Endothelial cell of umbilical vein (primary cell): ENCODE measurements around the gene SLC6A9. TPM values are rescaled to one million over a fixed set of nuclear protein-coding genes. Genes with fewer than 3 reads are reported as not detected.

Experiments used
- BruUV-seq: library from RNA; stranded (reverse); fragments of 400-500 nt; replicated peaks from 2 replicates; lab custom pipeline; 2021; lab: Mats Ljungman, UMichigan
- CTCF ChIA-PET: fragments of 300-600, 350-600 bp; sonication (Branson Sonifier 250); formaldehyde crosslinking; loops from one replicate; lab custom pipeline; 2021; ENCODE audit warnings: antibody characterized with exemption, inconsistent platforms; lab: Charles Lee
- POLR2A ChIA-PET: fragments of 300-600, 350-600 bp; sonication (Branson Sonifier 250); formaldehyde crosslinking; loops from one replicate; lab custom pipeline; 2021; ENCODE audit warnings: antibody characterized with exemption, inconsistent platforms; lab: Charles Lee
- DNase-seq: peaks from one replicate; pipeline ENCODE4 v3.0.0-alpha.2; 2011; ENCODE audit warnings: low read depth, low spot score
- FAIRE-seq: peaks from 2 replicates; lab custom pipeline; 2011; peaks lifted over from hg19 to GRCh38; lab: Jason Lieb, UNC
- H2AFZ ChIP-seq: 2 replicates; pipeline ENCODE4 v1.6.0; 2012; ENCODE audit warnings: low read depth, low read length, control low read depth, inconsistent platforms
- H3K27ac ChIP-seq: 2 replicates; pipeline ENCODE4 v1.5.1; 2011; ENCODE audit warnings: low read depth, mild to moderate bottlenecking, control low read depth, low read length, moderate library complexity; ENCODE audit not compliant: insufficient read depth
- H3K27me3 ChIP-seq, 2 experiments: 2 replicates each; pipeline versions ENCODE4 v1.6.0 to v1.6.1; 2011; ENCODE audit warnings: low read length in 2 of 2, mixed read lengths in 1 of 2; ENCODE audit not compliant: control insufficient read depth in 2 of 2, insufficient read depth in 2 of 2
- H3K36me3 ChIP-seq, 2 experiments: 2 replicates in 1 of 2; 3 replicates in 1 of 2; pipeline ENCODE4 v1.5.1; 2011; ENCODE audit warnings: low read length in 2 of 2, mild to moderate bottlenecking in 1 of 2, moderate library complexity in 1 of 2; ENCODE audit not compliant: control insufficient read depth in 2 of 2, insufficient read depth in 2 of 2; ENCODE audit errors: extremely low read depth in 1 of 2
- H3K4me1 ChIP-seq: 3 replicates; pipeline ENCODE4 v1.5.1; 2011; ENCODE audit warnings: mild to moderate bottlenecking, low read length; ENCODE audit not compliant: control insufficient read depth, insufficient read depth; ENCODE audit errors: extremely low read depth
- H3K4me2 ChIP-seq: 2 replicates; pipeline ENCODE4 v1.6.1; 2011; ENCODE audit warnings: low read length, control low read depth, mixed read lengths; ENCODE audit not compliant: insufficient read depth
- H3K4me3 ChIP-seq, 3 experiments: fragments of 200-600 bp in 1 of 3; sonication (generic), shearing (Covaris generic) in 1 of 3; replicated peaks in 1 of 3; 2 replicates each; pipeline ENCODE4 v1.5.1; 2011 to 2016; ENCODE audit warnings: control low read depth in 3 of 3, low read length in 3 of 3, mild to moderate bottlenecking in 2 of 3, inconsistent platforms in 1 of 3, low read depth in 1 of 3, moderate library complexity in 1 of 3; ENCODE audit not compliant: insufficient read depth in 1 of 3
- H3K79me2 ChIP-seq: 2 replicates; pipeline ENCODE4 v1.6.0; 2012; ENCODE audit warnings: low read length, inconsistent platforms; ENCODE audit not compliant: control insufficient read depth, insufficient read depth
- H3K9ac ChIP-seq: replicated peaks from 2 replicates; pipeline ENCODE3; 2011; ENCODE audit warnings: low read length, control low read depth; ENCODE audit not compliant: insufficient read depth; ENCODE audit errors: extremely low read depth
- H3K9me1 ChIP-seq: replicated peaks from 3 replicates; pipeline ENCODE4 v1.6.0; 2011; ENCODE audit warnings: mild to moderate bottlenecking, low read length; ENCODE audit not compliant: control insufficient read depth, insufficient read depth; ENCODE audit errors: extremely low read depth
- H3K9me3 ChIP-seq: replicated peaks from 2 replicates; pipeline ENCODE4 v1.5.1; 2012; ENCODE audit warnings: low read length, inconsistent platforms; ENCODE audit not compliant: control insufficient read depth, insufficient read depth
- H4K20me1 ChIP-seq: replicated peaks from 2 replicates; pipeline ENCODE3; 2011; ENCODE audit warnings: mild to moderate bottlenecking, low read length; ENCODE audit not compliant: control insufficient read depth, insufficient read depth; ENCODE audit errors: extremely low read depth
- EZH2 ChIP-seq: IDR thresholded peaks from 2 replicates; pipeline ENCODE4 v1.6.1; 2012; ENCODE audit warnings: borderline replicate concordance, low read depth, mild to moderate bottlenecking, moderate library complexity, low read length, inconsistent platforms; ENCODE audit not compliant: severe bottlenecking
- FOS ChIP-seq: IDR thresholded peaks from 2 replicates; pipeline ENCODE4 v1.6.1; 2011; ENCODE audit warnings: mild to moderate bottlenecking, low read length, moderate library complexity, borderline replicate concordance; ENCODE audit not compliant: insufficient read depth
- GATA2 ChIP-seq: IDR thresholded peaks from 2 replicates; pipeline ENCODE4 v1.7.0; 2011; ENCODE audit warnings: low read depth, mild to moderate bottlenecking, moderate library complexity, mixed read lengths, low read length; ENCODE audit not compliant: insufficient read length, insufficient read depth
- POLR2A ChIP-seq: IDR thresholded peaks from 2 replicates; pipeline ENCODE4 v1.6.1; 2012; ENCODE audit warnings: low read depth, mild to moderate bottlenecking, control low read depth, low read length
- POLR2AphosphoS5 ChIP-seq: IDR thresholded peaks from 2 replicates; pipeline ENCODE4 v1.6.1; 2012; ENCODE audit warnings: low read depth, mild to moderate bottlenecking, control low read depth, low read length, moderate library complexity; ENCODE audit not compliant: insufficient read depth
- dilution Hi-C: fragments of 300-500 bp; cut with MboI; formaldehyde crosslinking; loops from one replicate; pipeline ENCODE4 v1.15.0; 2019; ENCODE audit warnings: low sequenced_read_pairs; ENCODE audit not compliant: extremely low pct_ligation_motif_present
- intact Hi-C: fragments of 100-400 bp; cut with micrococcal nuclease; formaldehyde crosslinking; loops from one replicate; pipeline ENCODE4 v1.10.0; 2022
- polyA plus RNA-seq, 4 experiments: library from polyadenylated mRNA; depleted of rRNA in 3 of 4; stranded (reverse) in 3 of 4; unstranded in 1 of 4; fragments of >200 nt; gene quantifications; 2 replicates each; pipeline versions ENCODE4 v1.2.1 to v1.2.3, GENCODE V29; 2011 to 2012; ENCODE audit warnings: missing spikeins in 1 of 4
- total RNA-seq: library from RNA; stranded (reverse); gene quantifications from 2 replicates; pipeline ENCODE4 v1.2.3, GENCODE V29; 2021

Gene SLC6A9
- total and polyA plus RNA-seq, 2 donors (not counting 3 experiments of a cell fraction or from before 2014, with no cell fraction given) = 0.80 to 1.5 TPM

- CTCF ChIA-PET = interaction anchor here (0.7 to 3.3 kb wide), 7 partner anchors 10 to 229 kb away, joined by 3 to 14 read pairs (median 5); no protein-coding TSS in a partner anchor
- no peak overlapping the region for H3K4me2 ChIP-seq
- no peaks in the 10 kb centered on the region for H4K20me1 ChIP-seq
- intact Hi-C loops (loop anchor here (5.0 kb wide), 2 partner anchors 40 to 230 kb away; partner anchors contain the start of gene SLC6A9), dilution Hi-C loops (no loop called here)
- POLR2A ChIA-PET = no interaction called here
- H3K27me3 ChIP-seq = no peaks in the 10 kb centered on the region
- H3K9ac ChIP-seq = no peak overlapping the region
- TF ChIP-seq FOS (no peak), POLR2AphosphoS5 (no peak), EZH2 (no peak), POLR2A (no peak), GATA2 (no peak)
- no peak overlapping the region for H3K27ac ChIP-seq
- H2AFZ ChIP-seq = peak overlapping the region; percentile 58
- no TSS peak for BruUV-seq
- no peaks in the 10 kb centered on the region for H3K9me1 ChIP-seq
- no peaks in the 10 kb centered on the region for H3K79me2 ChIP-seq
- no peaks in the 10 kb centered on the region for H3K36me3 ChIP-seq
- FAIRE-seq = no peak
- peaks cover 7% of the 10 kb centered on the region for H3K4me1 ChIP-seq
- peak overlapping the region in 1 of 3 experiments; percentile 55 for H3K4me3 ChIP-seq
- no peaks in the 10 kb centered on the region for H3K9me3 ChIP-seq
- DNase-seq = no peak
These were observed 38.8 kb downstream of the SLC6A9 start for GRCh38 chr1:43992232-43992995.
